ENCODE measurements around the gene RPH3AL. TPM values are rescaled to one million over a fixed set of nuclear protein-coding genes. Genes with fewer than 3 reads are reported as not detected.

Gene RPH3AL
- total RNA-seq, 4 donors from 2014 or later: 24.3 to 90.5 (median 47.2) TPM

DNA sequence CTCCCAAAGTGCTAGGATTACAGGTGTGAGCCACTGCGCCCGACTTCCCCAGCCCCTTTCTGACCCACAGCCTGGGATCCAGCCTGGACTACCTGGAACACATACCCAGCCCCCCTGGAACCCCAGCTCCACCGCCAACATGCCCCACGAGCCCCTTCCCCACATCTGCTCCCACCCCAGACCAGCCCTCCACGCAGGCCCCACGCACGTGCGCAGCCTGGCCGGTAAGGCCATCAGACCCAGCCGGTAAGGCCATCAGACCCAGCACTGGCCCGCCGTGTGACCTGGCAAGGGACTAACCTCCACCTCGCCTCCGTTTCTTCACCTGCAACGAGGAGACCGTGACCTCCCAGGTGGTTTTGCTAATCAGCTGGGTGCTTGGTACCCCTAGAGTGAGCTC is 46.5 kb downstream of the RPH3AL start:
- H3K4me1 ChIP-seq: peaks cover 4 to 23% (median 10%) of the 10 kb centered on the region in 4 donors
- in situ Hi-C loops (cut with MboI; ENCODE audit: low pct_ligation_motif_present in 1 of 4, low pct_unique_long_range_greater_than_20kb in 1 of 4, low sequenced_read_pairs in 3 of 4): no loop called here
- intact Hi-C loops (cut with DNase I; ENCODE audit: low total_unique reads): no loop called here
- WGBS, 2 donors (ENCODE audit: low coverage in 1 of 2): 92 to 93% methylated on average over 2 to 16 of the region's 16 CpGs
- no peak overlapping the region for H3K4me3 ChIP-seq
- H3K9me3 ChIP-seq: no peaks in the 10 kb centered on the region
- no peak for DNase-seq
- H3K27me3 ChIP-seq: no peaks in the 10 kb centered on the region
- TF ChIP-seq POLR2A (IDR thresholded peaks at IDR 0.05) (no peak), EP300 (IDR thresholded peaks at IDR 0.05; ENCODE audit: low read depth) (no peak), POLR2AphosphoS5 (IDR thresholded peaks at IDR 0.05) (no peak)
- TF ChIP-seq, protein P1, sequence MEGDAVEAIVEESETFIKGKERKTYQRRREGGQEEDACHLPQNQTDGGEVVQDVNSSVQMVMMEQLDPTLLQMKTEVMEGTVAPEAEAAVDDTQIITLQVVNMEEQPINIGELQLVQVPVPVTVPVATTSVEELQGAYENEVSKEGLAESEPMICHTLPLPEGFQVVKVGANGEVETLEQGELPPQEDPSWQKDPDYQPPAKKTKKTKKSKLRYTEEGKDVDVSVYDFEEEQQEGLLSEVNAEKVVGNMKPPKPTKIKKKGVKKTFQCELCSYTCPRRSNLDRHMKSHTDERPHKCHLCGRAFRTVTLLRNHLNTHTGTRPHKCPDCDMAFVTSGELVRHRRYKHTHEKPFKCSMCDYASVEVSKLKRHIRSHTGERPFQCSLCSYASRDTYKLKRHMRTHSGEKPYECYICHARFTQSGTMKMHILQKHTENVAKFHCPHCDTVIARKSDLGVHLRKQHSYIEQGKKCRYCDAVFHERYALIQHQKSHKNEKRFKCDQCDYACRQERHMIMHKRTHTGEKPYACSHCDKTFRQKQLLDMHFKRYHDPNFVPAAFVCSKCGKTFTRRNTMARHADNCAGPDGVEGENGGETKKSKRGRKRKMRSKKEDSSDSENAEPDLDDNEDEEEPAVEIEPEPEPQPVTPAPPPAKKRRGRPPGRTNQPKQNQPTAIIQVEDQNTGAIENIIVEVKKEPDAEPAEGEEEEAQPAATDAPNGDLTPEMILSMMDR (IDR thresholded peaks at IDR 0.05): no peak
- no peak overlapping the region for H3K27ac ChIP-seq
- H3K36me3 ChIP-seq: no peaks in the 10 kb centered on the region

DNA sequence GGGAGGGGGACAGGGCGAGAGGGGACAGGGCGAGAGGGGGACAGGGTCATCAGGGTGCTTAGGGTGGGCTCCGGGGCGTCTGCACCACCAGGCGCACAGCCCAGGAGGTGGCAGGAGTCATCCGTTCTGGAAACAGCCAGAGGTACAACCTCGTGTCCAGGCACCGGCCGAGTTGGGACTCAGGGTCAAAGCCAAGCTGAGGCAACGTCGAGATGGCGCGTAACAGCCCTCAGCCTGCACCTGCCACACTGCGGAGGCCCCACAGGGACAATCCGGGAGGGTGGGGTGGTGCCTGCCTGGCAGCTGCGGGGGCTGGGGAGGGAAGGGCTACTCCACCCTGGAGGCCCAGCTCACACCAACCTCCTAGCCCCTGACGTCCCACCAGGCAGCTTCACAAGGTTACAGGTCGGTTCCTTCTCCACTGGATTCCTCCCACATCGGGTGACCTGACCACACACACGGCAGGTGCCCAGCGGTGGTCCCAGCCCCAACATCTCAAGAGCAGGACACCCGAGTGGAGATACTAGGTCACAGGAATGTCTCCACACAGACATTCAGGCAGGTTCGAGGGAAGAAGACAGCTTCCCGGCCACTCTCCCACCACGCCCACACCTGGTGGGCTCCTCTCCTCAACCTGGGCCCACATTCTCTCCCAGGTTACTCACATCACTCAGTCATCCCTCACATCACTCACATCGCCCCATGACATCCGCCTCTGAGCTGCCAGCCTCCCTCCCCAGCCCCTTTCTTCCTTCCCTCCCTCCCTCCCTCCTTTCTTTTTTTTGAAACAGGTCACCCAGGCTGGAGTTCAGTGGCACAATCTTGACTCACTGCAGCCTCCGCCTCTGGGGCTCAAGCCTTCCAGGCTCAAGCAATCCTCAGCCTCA is 47.3 kb downstream of the RPH3AL start:
- 53 to 94% methylated on average over 4 to 27 of the region's 28 CpGs for WGBS, 2 donors (ENCODE audit: low coverage in 1 of 2)
- in situ Hi-C loops (cut with MboI; ENCODE audit: low pct_ligation_motif_present in 1 of 4, low pct_unique_long_range_greater_than_20kb in 1 of 4, low sequenced_read_pairs in 3 of 4) (no loop called here), intact Hi-C loops (cut with DNase I; ENCODE audit: low total_unique reads) (no loop called here)
- H3K4me3 ChIP-seq: no peak overlapping the region
- H3K9me3 ChIP-seq: no peaks in the 10 kb centered on the region
- TF ChIP-seq POLR2A (IDR thresholded peaks at IDR 0.05) (no peak), POLR2AphosphoS5 (IDR thresholded peaks at IDR 0.05) (no peak), EP300 (IDR thresholded peaks at IDR 0.05; ENCODE audit: low read depth) (no peak)
- TF ChIP-seq, protein P1 (IDR thresholded peaks at IDR 0.05): no peak
- DNase-seq: peak; percentile 35
- H3K27me3 ChIP-seq: no peaks in the 10 kb centered on the region
- peaks cover 4 to 23% (median 11%) of the 10 kb centered on the region in 4 donors for H3K4me1 ChIP-seq
- H3K36me3 ChIP-seq: no peaks in the 10 kb centered on the region
- H3K27ac ChIP-seq: no peak overlapping the region

DNA sequence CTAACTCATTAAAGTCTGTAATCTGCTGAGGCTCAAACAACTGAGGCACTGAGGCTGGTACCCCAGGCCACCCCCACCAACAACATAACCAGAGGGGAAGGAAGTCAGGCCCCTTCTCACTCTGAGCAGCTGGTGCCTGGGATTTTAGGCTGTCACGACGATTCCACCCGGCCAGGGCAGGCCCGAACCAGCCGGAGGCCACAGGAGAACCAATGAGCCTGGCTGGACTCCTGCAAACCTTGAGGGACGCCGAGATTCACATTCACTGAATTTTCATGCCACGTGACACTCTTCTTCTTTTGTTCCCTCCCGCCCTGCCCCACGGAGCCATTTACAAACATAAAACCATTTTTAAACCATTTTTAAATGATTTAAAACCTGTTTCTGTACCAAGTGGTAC is 48.1 kb downstream of the RPH3AL start:
- TF ChIP-seq, protein P1 (IDR thresholded peaks at IDR 0.05): no peak
- intact Hi-C loops (cut with DNase I; ENCODE audit: low total_unique reads): no loop called here
- WGBS, 2 donors (ENCODE audit: low coverage in 1 of 2): 56% methylated on average over 10 of the region's 10 CpGs; no CpG with 5 or more reads in 1 of the 2 donors
- Histone ChIP-seq H3K9me3 (no peaks in the 10 kb centered on the region), H3K4me1 (peaks cover 4 to 23% (median 11%) of the 10 kb centered on the region in 4 donors), H3K27ac (peak overlapping the region in 1 of 4 donors; percentile 3), H3K4me3 (no peak overlapping the region), H3K27me3 (no peaks in the 10 kb centered on the region), H3K36me3 (no peaks in the 10 kb centered on the region)
- DNase-seq: no peak
- in situ Hi-C loops (cut with MboI; ENCODE audit: low pct_ligation_motif_present in 1 of 4, low pct_unique_long_range_greater_than_20kb in 1 of 4, low sequenced_read_pairs in 3 of 4): no loop called here

DNA sequence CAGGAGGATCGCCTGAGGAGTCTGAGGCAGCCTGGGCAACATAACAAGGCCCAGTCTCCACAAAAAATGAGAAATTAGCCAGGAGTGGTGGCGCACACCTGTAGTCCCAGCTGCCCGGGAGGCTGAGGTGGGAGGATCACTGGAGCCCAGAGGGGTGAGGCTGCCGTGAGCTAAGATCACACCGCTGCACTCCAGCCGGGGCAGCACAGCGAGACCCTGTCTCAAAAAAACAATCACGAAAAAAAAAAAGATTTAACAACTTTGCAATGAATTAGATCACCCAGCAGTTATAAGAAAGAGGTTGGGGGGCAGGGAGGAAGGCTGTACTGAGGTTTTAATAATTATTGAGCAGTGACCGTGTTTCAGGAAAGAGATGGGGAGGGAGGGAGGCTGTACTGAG is 49.4 kb downstream of the RPH3AL start:
- intact Hi-C loops (cut with DNase I; ENCODE audit: low total_unique reads): no loop called here
- H3K36me3 ChIP-seq: no peaks in the 10 kb centered on the region
- H3K9me3 ChIP-seq: no peaks in the 10 kb centered on the region
- DNase-seq: no peak
- H3K4me3 ChIP-seq: no peak overlapping the region
- peaks cover 4 to 23% (median 11%) of the 10 kb centered on the region in 4 donors for H3K4me1 ChIP-seq
- H3K27me3 ChIP-seq: no peaks in the 10 kb centered on the region
- whole genome bisulfite sequencing, 2 donors (ENCODE audit: low coverage in 1 of 2): 86 to 88% methylated on average over 1 to 9 of the region's 9 CpGs
- H3K27ac ChIP-seq: peak overlapping the region in 3 of 4 donors; percentile 69 to 84 (median 79)
- TF ChIP-seq, protein P1 (IDR thresholded peaks at IDR 0.05): no peak
- TF ChIP-seq POLR2AphosphoS5 (IDR thresholded peaks at IDR 0.05) (no peak), EP300 (IDR thresholded peaks at IDR 0.05; ENCODE audit: low read depth) (no peak), POLR2A (IDR thresholded peaks at IDR 0.05) (no peak)
- in situ Hi-C loops (cut with MboI; ENCODE audit: low pct_ligation_motif_present in 1 of 4, low pct_unique_long_range_greater_than_20kb in 1 of 4, low sequenced_read_pairs in 3 of 4): no loop called here

Measured in transverse colon (tissue), 4 donors.